ENCODE data around the gene SNRNP200.

GRCh38 chr2:96256611-96257113 is 48.7 kb downstream of the SNRNP200 start:
- TF ChIP-seq POLR2AphosphoS5 (IDR thresholded peaks at IDR 0.05) (no peak), POLR2A (IDR thresholded peaks at IDR 0.05) (no peak), EP300 (IDR thresholded peaks at IDR 0.05) (no peak)
